Measurements from ENCODE around the gene ZNF560. TPM values are rescaled to one million over a fixed set of nuclear protein-coding genes. Genes with fewer than 3 reads are reported as not detected.
"Not testable (repeated sequence)": the region's sequence is repeated elsewhere in the genome, so short reads cannot be mapped to it uniquely, and the experiment has no call there.

The ZNF560 gene
- total and polyA plus RNA-seq, 9 of the 15 experiments (the other 6 are each of a cell fraction or from before 2014, with no cell fraction given): 0.04 to 0.18 (median 0.05) TPM; not detected in 3

GRCh38 chr19:9539921-9540320 is 41.5 kb upstream of the ZNF560 start:
- H3K4me1 ChIP-seq (replicated peaks in 1 of 2; ENCODE audit: control insufficient read depth in 2 of 2, insufficient read depth in 2 of 2, low read length in 2 of 2); H2AFZ ChIP-seq (ENCODE audit: low read depth, low read length); in situ Hi-C loops (cut with MboI); ATAC-seq; H4K20me1 ChIP-seq (replicated peaks; ENCODE audit: control insufficient read depth, insufficient read depth, low read length); FAIRE-seq; intact Hi-C loops (cut with micrococcal nuclease); POLR2A ChIA-PET; H3K9ac ChIP-seq (ENCODE audit: insufficient read depth in 1 of 2, low read depth in 2 of 2, low read length in 2 of 2); BruUV-seq (replicated peaks); H3K4me2 ChIP-seq (ENCODE audit: insufficient read depth, low read length); H3K27me3 ChIP-seq (ENCODE audit: control insufficient read depth in 2 of 2, insufficient read depth in 2 of 2, low read length in 2 of 2); CTCF ChIA-PET (ENCODE audit: low intra/inter-chr PET ratio); H3K9me1 ChIP-seq (ENCODE audit: control insufficient read depth, insufficient read depth, low read length); H3K4me3 ChIP-seq; H3K27ac ChIP-seq (ENCODE audit: extremely low read depth, low read depth, low read length); DNase-seq (ENCODE audit: extremely low read depth in 1 of 4, low spot score in 3 of 4): not testable (repeated sequence)
- Histone ChIP-seq H3K36me3 (ENCODE audit: control insufficient read depth, insufficient read depth, low read length) (peaks cover 18% of the 10 kb centered on the region), H3K9me3 (replicated peaks; ENCODE audit: control insufficient read depth, insufficient read depth, low read depth, low read length) (peaks cover 14% of the 10 kb centered on the region), H3K79me2 (ENCODE audit: control insufficient read depth, insufficient read depth, low read length) (peaks cover 15% of the 10 kb centered on the region)
- 44% methylated on average over 1 of the region's 1 CpG for WGBS (ENCODE audit: insufficient coverage, low coverage, missing lambda C conversion rate)

- peaks cover 24% of the 10 kb centered on the region for H3K36me3 ChIP-seq (ENCODE audit: control insufficient read depth, insufficient read depth, low read length)
- TF ChIP-seq CBX5 (IDR thresholded peaks at IDR 0.05; ENCODE audit: borderline replicate concordance, low read depth) (peak; percentile 80; the same call in 1 of the 2 replicates), TRIM28 (IDR thresholded peaks at IDR 0.05) (peak; percentile 81), CBX1 (IDR thresholded peaks at IDR 0.05; ENCODE audit: low read depth) (peak; percentile 23; the same call in 1 of the 2 replicates), CBX3 (IDR thresholded peaks at IDR 0.05; ENCODE audit: borderline replicate concordance in 1 of 2, low read length in 2 of 2) (peak in 1 of 2 experiments; percentile 33; a peak in 1 of 3 replicates), TRIM24 (IDR thresholded peaks at IDR 0.05) (peak in 1 of 2 experiments; percentile 30; a peak in 2 of 4 replicates), ZNF584 (CRISPR knock-in tag; IDR thresholded peaks at IDR 0.05; ENCODE audit: low read depth) (0 out of 2 replicates have a peak, but pooled peaks have one; percentile 5), ZNF280A (IDR thresholded peaks at IDR 0.05; ENCODE audit: low read depth, partially characterized antibody) (peak; percentile 67), YY1 (IDR thresholded peaks at IDR 0.05; ENCODE audit: borderline replicate concordance in 1 of 3, control insufficient read depth in 1 of 3, extremely low read depth in 1 of 3, insufficient read depth in 3 of 3, insufficient read length in 1 of 3, insufficient replicate concordance in 2 of 3, low read depth in 1 of 3, low read length in 2 of 3) (peak in 1 of 3 experiments; percentile 30), CREM (IDR thresholded peaks at IDR 0.05; ENCODE audit: low read depth) (peak; percentile 20; the same call in 1 of the 2 replicates)
- H3K27me3 ChIP-seq (ENCODE audit: control insufficient read depth in 2 of 2, insufficient read depth in 2 of 2, low read length in 2 of 2); H3K9me1 ChIP-seq (ENCODE audit: control insufficient read depth, insufficient read depth, low read length); ATAC-seq; H3K4me1 ChIP-seq (replicated peaks in 1 of 2; ENCODE audit: control insufficient read depth in 2 of 2, insufficient read depth in 2 of 2, low read length in 2 of 2); intact Hi-C loops (cut with micrococcal nuclease); POLR2A ChIA-PET; FAIRE-seq; BruUV-seq (replicated peaks); DNase-seq (ENCODE audit: extremely low read depth in 1 of 4, low spot score in 3 of 4); CTCF ChIA-PET (ENCODE audit: low intra/inter-chr PET ratio); in situ Hi-C loops (cut with MboI); H3K4me3 ChIP-seq; H4K20me1 ChIP-seq (replicated peaks; ENCODE audit: control insufficient read depth, insufficient read depth, low read length): not testable (repeated sequence)
- 30% methylated on average over 6 of the region's 6 CpGs for WGBS (ENCODE audit: insufficient coverage, low coverage, missing lambda C conversion rate)
- H3K4me2 ChIP-seq (ENCODE audit: insufficient read depth, low read length): peak overlapping the region; percentile 83
- peaks cover 14% of the 10 kb centered on the region for H3K9me3 ChIP-seq (replicated peaks; ENCODE audit: control insufficient read depth, insufficient read depth, low read depth, low read length)
- peaks cover 15% of the 10 kb centered on the region for H3K79me2 ChIP-seq (ENCODE audit: control insufficient read depth, insufficient read depth, low read length)
- H3K9ac ChIP-seq (ENCODE audit: insufficient read depth in 1 of 2, low read depth in 2 of 2, low read length in 2 of 2): peak overlapping the region in 1 of 2 experiments; percentile 92; a peak in 1 of 4 replicates
- H3K27ac ChIP-seq (ENCODE audit: extremely low read depth, low read depth, low read length): peak overlapping the region; percentile 93; the same call in 2 of the 3 replicates
- peak overlapping the region; percentile 99 for H2AFZ ChIP-seq (ENCODE audit: low read depth, low read length)
Measured at GRCh38 chr19:9539201-9539600, 40.8 kb upstream of the ZNF560 start.

Measured in K562 (cell line).